Astrocyte (in vitro differentiated cells and primary cell): ENCODE data around the gene ZXDC. TPM values are rescaled to one million over a fixed set of nuclear protein-coding genes. Genes with fewer than 3 reads are reported as not detected.

Experiments used
- DNase-seq: peaks from one replicate; pipeline ENCODE4 v3.0.0-alpha.2; 2010; ENCODE audit warnings: low read depth
- FAIRE-seq: peaks from 2 replicates; lab custom pipeline; 2011; peaks lifted over from hg19 to GRCh38; lab: Jason Lieb, UNC
- H2AFZ ChIP-seq: 2 replicates; pipeline ENCODE4 v1.6.0; 2012; ENCODE audit warnings: low read depth, low read length, inconsistent platforms
- H3K27ac ChIP-seq: 2 replicates; pipeline ENCODE4 v1.5.1; 2011; ENCODE audit warnings: low read depth, low read length, inconsistent platforms
- H3K27me3 ChIP-seq: 2 replicates; pipeline ENCODE4 v1.6.0; 2011; ENCODE audit warnings: low read length, inconsistent platforms; ENCODE audit not compliant: insufficient read depth
- H3K36me3 ChIP-seq: 2 replicates; pipeline ENCODE4 v1.5.1; 2011; ENCODE audit warnings: low read length, inconsistent platforms; ENCODE audit not compliant: insufficient read depth
- H3K4me1 ChIP-seq: 2 replicates; pipeline ENCODE4 v1.5.1; 2011; ENCODE audit warnings: low read length, inconsistent platforms; ENCODE audit not compliant: insufficient read depth
- H3K4me2 ChIP-seq: 2 replicates; pipeline ENCODE4 v1.6.0; 2012; ENCODE audit warnings: low read length, inconsistent platforms
- H3K4me3 ChIP-seq: 2 replicates; pipeline ENCODE4 v1.5.1; 2011; ENCODE audit warnings: low read depth, mild to moderate bottlenecking, low read length, inconsistent platforms; ENCODE audit not compliant: insufficient read depth
- H3K79me2 ChIP-seq: 2 replicates; pipeline ENCODE4 v1.6.0; 2012; ENCODE audit warnings: mild to moderate bottlenecking, low read length, inconsistent platforms; ENCODE audit not compliant: insufficient read depth
- H3K9ac ChIP-seq: 2 replicates; pipeline ENCODE4 v1.6.0; 2012; ENCODE audit warnings: mild to moderate bottlenecking, low read length, inconsistent platforms
- H3K9me3 ChIP-seq: 2 replicates; pipeline ENCODE4 v1.5.1; 2012; ENCODE audit warnings: low read depth, mild to moderate bottlenecking, low read length, inconsistent platforms; ENCODE audit not compliant: insufficient read depth
- H4K20me1 ChIP-seq: 2 replicates; pipeline ENCODE4 v1.6.0; 2012; ENCODE audit warnings: low read length, inconsistent platforms; ENCODE audit not compliant: insufficient read depth
- H3K27ac Mint-ChIP-seq: one replicate; pipeline ENCODE4 v1.8.0; 2021; ENCODE audit warnings: mild to moderate bottlenecking, mixed read lengths; ENCODE audit not compliant: unreplicated experiment
- H3K27me3 Mint-ChIP-seq: one replicate; pipeline ENCODE4 v1.8.0; 2021; ENCODE audit warnings: low read depth, mixed read lengths; ENCODE audit not compliant: unreplicated experiment
- H3K36me3 Mint-ChIP-seq: one replicate; pipeline ENCODE4 v1.8.0; 2021; ENCODE audit warnings: low read depth, mixed read lengths; ENCODE audit not compliant: unreplicated experiment
- H3K4me1 Mint-ChIP-seq: one replicate; pipeline ENCODE4 v1.8.0; 2021; ENCODE audit warnings: low read depth, mixed read lengths; ENCODE audit not compliant: unreplicated experiment
- H3K4me3 Mint-ChIP-seq: one replicate; pipeline ENCODE4 v1.8.0; 2021; ENCODE audit warnings: mild to moderate bottlenecking, moderate library complexity, mixed read lengths; ENCODE audit not compliant: unreplicated experiment
- H3K9me3 Mint-ChIP-seq: one replicate; pipeline ENCODE4 v1.8.0; 2021; ENCODE audit warnings: mild to moderate bottlenecking, mixed read lengths; ENCODE audit not compliant: unreplicated experiment
- CTCF ChIP-seq: IDR thresholded peaks from 2 replicates; pipeline ENCODE4 v1.5.1; 2011; ENCODE audit warnings: low read depth, mild to moderate bottlenecking, inconsistent platforms, low read length, moderate library complexity; ENCODE audit not compliant: insufficient read depth
- EZH2 ChIP-seq: IDR thresholded peaks from 2 replicates; pipeline ENCODE4 v1.6.1; 2012; ENCODE audit warnings: mild to moderate bottlenecking, low read length, inconsistent platforms; ENCODE audit not compliant: insufficient read depth
- total RNA-seq: library from RNA; stranded (reverse); gene quantifications from 2 replicates; pipeline ENCODE4 v1.2.1, GENCODE V29; 2021

The ZXDC gene
- total RNA-seq, 1 donor from 2014 or later = 19.6 TPM

- H3K4me2 ChIP-seq = no peak overlapping the region
- H3K4me1 ChIP-seq = no peaks in the 10 kb centered on the region
- no peaks in the 10 kb centered on the region for H3K27me3 Mint-ChIP-seq
- no peak for FAIRE-seq
- no peaks in the 10 kb centered on the region for H3K9me3 ChIP-seq
- H3K9ac ChIP-seq = no peak overlapping the region
- H3K27ac Mint-ChIP-seq = no peak overlapping the region
- no peaks in the 10 kb centered on the region for H3K36me3 ChIP-seq
- no peak overlapping the region for H3K27ac ChIP-seq
- H2AFZ ChIP-seq = no peak overlapping the region
- no peak for DNase-seq
- H3K79me2 ChIP-seq = no peaks in the 10 kb centered on the region
- H3K4me3 ChIP-seq = no peak overlapping the region
- no peak for TF ChIP-seq EZH2
- TF ChIP-seq CTCF = no peak
- H3K4me3 Mint-ChIP-seq = no peak overlapping the region
- peaks cover 3% of the 10 kb centered on the region for H3K4me1 Mint-ChIP-seq
- peaks cover 2% of the 10 kb centered on the region for H3K9me3 Mint-ChIP-seq
- no peaks in the 10 kb centered on the region for H4K20me1 ChIP-seq
- H3K27me3 ChIP-seq = no peaks in the 10 kb centered on the region
- H3K36me3 Mint-ChIP-seq = peaks cover 6% of the 10 kb centered on the region
These were observed 40.7 kb downstream of the ZXDC start for GRCh38 chr3:126434931-126435411.

GRCh38 chr3:126434264-126434590 is 41.5 kb downstream of the ZXDC start:
- Mint-ChIP-seq H3K27ac (no peak overlapping the region), H3K27me3 (no peaks in the 10 kb centered on the region)

More at GRCh38 chr3:126434264-126434590, 41.5 kb downstream of the ZXDC start:
- Mint-ChIP-seq H3K4me1 (peaks cover 3% of the 10 kb centered on the region), H3K36me3 (peaks cover 6% of the 10 kb centered on the region), H3K9me3 (peaks cover 2% of the 10 kb centered on the region), H3K4me3 (no peak overlapping the region)
- Histone ChIP-seq H3K4me2 (no peak overlapping the region), H3K36me3 (no peaks in the 10 kb centered on the region), H4K20me1 (no peaks in the 10 kb centered on the region), H3K9ac (no peak overlapping the region), H3K27ac (no peak overlapping the region), H3K9me3 (no peaks in the 10 kb centered on the region), H3K79me2 (no peaks in the 10 kb centered on the region), H3K27me3 (no peaks in the 10 kb centered on the region), H3K4me1 (no peaks in the 10 kb centered on the region), H3K4me3 (no peak overlapping the region), H2AFZ (no peak overlapping the region)
- TF ChIP-seq EZH2 (no peak), CTCF (no peak)
- DNase-seq = no peak
- FAIRE-seq = no peak
